ENCODE measurements around the gene PCAT7.

PCAT7 gene

GRCh38 chr9:94606646-94607422 is 52.0 kb downstream of the PCAT7 start:
- DNase-seq = no peak

- no peak for DNase-seq
These were observed 52.5 kb downstream of the PCAT7 start for GRCh38 chr9:94607423-94607691.

GRCh38 chr9:94610181-94610606 is 55.3 kb downstream of the PCAT7 start:
- DNase-seq = no peak

GRCh38 chr9:94611638-94612068 is 56.8 kb downstream of the PCAT7 start:
- no peak for DNase-seq

GRCh38 chr9:94612071-94612470 is 57.2 kb downstream of the PCAT7 start:
- no peak for DNase-seq

GRCh38 chr9:94613003-94613402 is 58.1 kb downstream of the PCAT7 start:
- DNase-seq = no peak

DNA sequence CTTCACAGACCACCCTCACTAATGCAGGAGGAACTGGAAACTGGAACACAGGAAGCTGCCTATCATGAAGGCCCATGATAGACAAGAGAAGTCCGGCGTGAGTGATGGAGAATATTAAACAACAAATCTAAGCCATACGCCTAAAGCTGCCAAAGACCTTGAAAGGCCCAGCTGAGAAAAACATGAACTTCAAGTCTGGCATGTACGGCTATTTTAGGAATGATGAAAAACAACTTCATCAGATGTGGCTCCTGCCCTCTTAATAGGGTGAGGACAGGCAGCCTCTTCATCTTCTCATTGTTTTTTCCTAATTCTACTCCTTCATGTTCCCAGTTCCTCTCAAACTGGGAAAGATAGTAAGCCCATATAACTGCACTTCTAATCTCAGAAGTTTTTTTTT is 64.1 kb downstream of the PCAT7 start:
- DNase-seq = no peak
